SH-SY5Y (cell line): ENCODE results near the gene CCNL2.

Experiments
- GATA2 ChIP-seq: IDR thresholded peaks from 2 replicates; pipeline ENCODE4 v1.6.1; 2011; ENCODE audit warnings: mild to moderate bottlenecking, low read depth, low read length
- GATA3 ChIP-seq: IDR thresholded peaks from 2 replicates; pipeline ENCODE4 v1.6.1; 2011; ENCODE audit warnings: low read depth, mild to moderate bottlenecking, low read length, moderate library complexity

CCNL2 gene

DNA sequence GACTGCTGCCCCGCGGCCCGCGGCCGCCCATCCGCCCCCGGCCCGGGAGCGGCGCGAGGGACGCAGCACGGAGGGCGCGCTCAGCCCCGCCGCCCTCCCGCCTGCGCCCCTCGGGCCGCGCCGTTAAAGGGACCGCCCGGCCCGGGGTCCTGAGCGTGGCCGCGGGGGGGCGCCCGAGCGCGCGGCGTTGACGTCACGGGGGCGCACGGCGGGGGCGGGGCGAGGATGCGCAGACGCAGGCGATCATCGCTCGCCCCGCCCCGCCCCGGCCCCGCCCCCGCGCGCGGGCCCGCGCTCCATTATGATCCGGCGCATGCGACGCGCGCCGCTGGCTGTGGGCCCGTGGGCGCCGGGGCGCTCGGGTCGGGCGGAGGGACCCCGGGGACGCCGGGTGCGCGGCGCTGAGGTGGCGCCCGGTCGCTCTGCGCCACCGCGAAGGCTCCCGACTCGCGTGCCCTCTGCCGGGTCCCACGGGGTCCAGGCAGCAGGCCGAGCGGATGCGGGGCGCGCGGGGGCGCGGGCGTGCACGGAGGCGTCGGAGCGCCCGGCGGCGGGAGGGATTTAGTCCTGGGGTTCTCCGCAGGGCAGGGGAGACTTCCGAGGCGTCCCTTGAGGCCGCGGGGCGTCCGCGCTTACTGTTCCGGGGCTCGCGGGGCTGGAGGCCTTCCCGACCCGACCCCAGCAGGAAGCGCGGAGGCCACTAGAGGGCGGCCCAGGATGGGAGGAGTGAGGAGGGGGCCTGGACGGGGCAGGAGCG, 49.7 kb downstream of the CCNL2 start, which contains the start of gene DVL1:
Gene DVL1 (minus strand): TSS at position 163 of the 757 bp plus-strand sequence. CDS start 353 bp downstream, outside the sequence.
- TF ChIP-seq GATA2 = no peak
- no peak for TF ChIP-seq GATA3

- no peak for TF ChIP-seq GATA3
- no peak for TF ChIP-seq GATA2
Measured at GRCh38 chr1:1348420-1349255, 50.5 kb downstream of the CCNL2 start.

DNA sequence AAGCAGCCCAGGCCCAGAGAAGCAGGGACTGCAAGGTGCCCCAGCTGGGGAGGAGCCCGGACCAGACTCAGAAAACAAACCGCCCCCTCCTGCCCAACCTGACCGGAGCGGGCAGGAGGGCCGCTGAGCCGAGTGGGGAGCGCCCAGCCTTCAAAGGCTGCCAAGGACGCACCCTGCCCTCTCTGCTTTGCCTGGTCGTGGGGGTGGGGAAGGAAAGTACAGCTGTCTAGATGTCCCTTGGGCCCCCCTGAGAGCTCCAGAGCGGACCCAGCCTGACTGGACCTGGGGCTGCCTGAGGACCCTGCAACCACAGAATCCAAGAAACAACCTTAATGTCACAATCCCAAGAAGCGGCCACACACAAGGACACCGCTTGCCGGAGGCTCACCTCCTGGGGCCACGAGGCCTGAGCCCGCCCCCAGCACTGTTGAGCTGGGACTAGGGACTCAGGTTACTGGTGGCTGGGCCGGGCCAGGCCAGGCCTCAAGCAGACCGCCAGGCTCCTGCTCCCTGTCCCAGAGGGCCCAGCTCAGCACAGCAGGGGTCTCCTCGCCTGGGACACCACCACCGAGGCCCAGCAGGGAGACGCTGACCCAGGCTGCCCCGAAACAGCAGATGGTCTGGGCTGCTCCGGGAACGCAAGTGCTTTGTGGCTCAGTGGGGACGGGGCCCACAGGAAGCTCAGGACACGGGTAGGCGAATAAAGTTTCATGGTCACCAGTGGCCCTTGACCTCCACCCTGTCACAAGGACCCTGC, 51.3 kb downstream of the CCNL2 start:
- TF ChIP-seq GATA2 = no peak
- no peak for TF ChIP-seq GATA3

- TF ChIP-seq GATA3 (no peak), GATA2 (no peak)
Measured at GRCh38 chr1:1347026-1347595, 52.0 kb downstream of the CCNL2 start.

GRCh38 chr1:1346501-1346890, 52.6 kb downstream of the CCNL2 start:
- TF ChIP-seq GATA3 (no peak), GATA2 (no peak)

DNA sequence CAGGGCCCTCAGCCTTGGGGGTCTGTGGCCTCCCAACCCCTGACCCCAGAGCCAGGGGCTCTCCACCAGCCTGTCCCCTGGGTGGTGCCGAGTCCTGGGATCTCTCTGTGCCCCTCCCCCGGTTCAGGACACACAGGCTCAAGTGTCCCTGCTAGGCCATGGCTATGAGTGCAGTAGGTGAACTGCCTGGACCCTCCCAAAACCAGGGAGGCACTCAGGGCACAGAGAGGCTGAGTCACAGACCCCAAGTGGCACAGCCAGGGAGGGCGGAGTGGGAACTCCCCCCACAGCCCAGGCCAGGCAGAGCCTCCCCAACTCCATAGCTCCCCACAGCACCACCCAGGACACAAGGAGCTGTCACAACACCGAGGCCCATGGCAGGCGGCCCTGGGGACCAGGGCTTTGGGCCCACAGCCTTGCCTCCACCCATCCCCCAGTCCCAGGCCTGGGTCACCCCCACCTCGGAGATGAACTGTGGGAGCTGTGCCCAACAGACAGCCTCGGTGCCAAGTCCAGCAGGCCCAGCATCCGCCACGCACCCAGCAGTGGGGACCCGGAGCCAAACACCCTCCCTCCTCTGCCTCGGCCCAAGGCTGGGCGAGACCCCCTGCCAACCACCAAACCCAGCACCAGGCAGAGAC, 53.2 kb downstream of the CCNL2 start:
- TF ChIP-seq GATA2 = no peak
- no peak for TF ChIP-seq GATA3

DNA sequence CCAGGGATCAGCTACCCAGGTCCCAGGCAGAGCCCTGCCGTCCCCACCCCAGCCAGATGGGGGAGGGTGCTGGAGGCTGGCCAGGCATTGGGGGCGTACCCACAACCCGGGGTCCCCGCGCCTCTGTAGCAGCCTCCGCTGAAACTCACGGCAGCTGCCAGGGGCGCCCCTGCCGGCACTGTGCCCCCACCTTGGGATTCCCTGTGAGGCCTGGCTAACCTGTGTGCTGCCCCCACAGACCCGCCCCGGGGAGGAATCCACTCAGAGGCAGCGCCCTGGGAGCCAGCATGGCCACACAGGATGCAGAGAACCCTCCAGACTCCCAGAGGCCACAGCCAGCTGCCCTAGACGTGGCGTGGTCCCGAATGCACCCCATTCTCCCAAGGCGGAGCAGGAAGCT, 53.8 kb downstream of the CCNL2 start:
- no peak for TF ChIP-seq GATA3

DNA sequence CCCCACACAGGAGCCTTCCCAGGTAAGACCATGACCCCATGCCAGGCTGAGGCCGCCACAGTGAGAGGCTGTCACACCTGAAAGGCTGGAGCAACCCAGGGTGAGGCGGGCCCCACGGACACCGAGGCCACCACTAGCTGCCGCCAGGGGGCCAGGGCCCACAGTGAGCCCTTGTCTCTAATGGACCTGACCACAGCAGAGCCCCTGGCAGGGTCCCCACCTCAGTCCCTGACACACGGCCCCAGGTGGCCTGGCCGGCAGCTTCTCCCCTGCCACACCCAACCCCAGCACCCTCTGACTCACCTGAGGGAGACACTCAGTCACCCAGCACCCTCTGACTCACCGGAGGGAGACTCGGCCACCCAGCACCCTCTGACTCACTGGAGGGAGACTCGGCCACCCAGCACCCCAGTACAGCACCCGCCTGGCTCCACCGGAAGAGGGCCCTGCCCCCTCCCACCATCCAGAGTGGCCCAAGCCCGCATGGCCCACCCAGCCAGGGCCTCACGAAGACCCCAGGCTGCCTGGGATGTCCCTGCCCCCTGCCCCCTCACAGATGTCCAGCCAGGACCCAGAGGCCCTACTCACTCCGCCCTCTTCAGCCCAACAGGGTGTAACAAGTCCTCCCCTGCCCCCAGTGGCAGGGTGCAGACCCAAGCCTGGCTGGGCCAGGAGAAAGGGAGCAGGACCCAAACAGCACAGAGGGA, 54.3 kb downstream of the CCNL2 start:
- TF ChIP-seq GATA2 (no peak), GATA3 (no peak)

DNA sequence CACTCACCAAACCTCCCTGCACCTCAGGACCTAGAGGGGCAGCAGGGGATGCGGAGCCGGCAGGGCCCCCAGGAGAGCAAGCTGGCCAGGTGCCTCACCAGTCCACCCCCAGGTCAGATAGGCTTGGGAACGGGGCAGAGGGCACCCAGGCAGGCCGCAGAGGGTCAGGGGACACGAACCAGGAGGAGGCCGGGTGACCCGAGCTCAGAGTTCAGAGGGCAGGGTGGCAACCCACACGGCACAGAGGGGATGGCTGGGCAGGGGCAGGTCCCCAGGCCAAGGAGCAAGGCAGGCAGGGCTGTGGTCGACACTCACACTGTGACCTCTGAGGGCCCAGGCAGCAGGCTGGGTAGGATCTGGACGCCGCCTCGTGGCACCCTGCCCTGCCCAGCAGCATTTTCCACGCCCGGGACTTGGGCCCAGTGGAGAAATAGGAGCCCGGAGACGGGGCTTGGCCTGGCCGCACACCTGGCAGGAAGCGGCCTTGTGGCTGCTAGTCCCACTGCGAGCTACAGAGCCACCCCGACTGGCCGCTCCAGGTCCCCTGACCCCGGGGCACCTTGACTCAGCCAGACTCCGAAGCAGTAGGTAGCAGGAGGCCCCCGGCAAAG, 55.2 kb downstream of the CCNL2 start:
- TF ChIP-seq GATA2 = no peak
- no peak for TF ChIP-seq GATA3

- TF ChIP-seq GATA2 (no peak), GATA3 (no peak)
Measured at GRCh38 chr1:1342584-1343115, 56.5 kb downstream of the CCNL2 start.

DNA sequence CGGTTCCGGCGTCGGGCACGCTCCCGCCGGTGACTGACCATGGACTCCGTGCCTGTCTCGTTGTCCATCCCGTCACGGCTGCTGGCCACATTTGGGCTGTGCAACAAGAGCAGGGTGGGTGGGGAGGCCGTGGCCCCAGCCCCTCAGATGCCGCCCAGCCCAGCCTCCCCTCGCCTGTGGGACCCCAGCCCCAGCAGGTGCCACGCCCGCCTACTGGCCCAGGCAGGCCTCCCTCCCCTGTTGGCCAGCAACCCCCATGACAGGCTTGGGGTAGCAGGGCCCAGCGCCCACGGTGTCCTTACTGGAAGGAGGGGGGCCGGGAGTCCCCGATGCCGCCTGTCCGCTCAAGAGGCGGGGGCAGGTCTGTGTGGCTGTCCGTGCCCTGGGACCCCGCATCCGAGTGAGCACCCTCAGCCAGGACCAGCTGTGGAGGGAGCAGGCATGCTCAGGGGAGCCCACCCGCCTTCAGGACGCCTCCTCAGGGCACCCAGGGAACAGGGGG, 57.0 kb downstream of the CCNL2 start:
- TF ChIP-seq GATA3 (no peak), GATA2 (no peak)

DNA sequence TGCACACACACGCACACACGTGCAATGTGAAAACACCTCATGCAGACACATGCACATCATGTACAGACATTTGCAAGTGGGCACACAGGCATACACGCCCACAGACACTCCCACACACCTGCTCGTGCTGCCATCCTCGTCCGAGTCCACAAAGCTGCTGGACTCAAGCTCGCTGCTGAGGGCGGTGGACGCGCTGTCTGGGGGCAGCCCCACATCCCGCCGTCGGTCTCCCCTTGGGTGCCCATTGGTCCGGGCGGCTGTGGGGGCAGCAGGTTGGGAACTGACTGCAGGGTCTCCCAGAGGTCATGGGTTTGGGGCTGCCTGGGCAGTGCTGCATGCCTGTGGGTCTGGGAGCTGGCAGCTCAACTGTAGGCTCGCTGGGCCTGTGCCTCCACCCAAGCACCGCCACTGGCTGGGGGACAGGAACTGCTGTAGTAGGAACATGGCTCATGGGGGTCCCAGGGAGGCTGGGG, 57.5 kb downstream of the CCNL2 start:
- no peak for TF ChIP-seq GATA3
- no peak for TF ChIP-seq GATA2
